ENCODE data around the gene SHISA4.

DNA sequence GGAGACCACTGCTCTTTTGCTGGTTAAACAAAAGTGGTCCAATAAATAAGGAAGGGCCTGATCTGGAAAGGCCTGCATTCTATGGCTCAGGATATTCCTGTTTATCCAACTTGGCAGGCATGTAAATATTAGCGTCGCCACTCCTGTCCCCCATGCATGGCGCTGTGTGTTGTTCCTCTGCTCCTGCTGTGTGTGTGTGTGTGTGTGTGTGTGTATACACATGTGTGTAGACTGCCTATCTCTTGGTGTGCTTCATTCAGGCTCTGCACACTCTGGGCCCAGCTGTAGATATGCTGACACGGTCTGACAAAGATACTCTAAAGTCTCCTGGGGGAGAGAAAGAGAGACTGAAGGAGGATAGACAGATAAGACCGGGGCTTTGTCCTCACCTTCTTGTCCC, 50.9 kb downstream of the SHISA4 start:
- TF ChIP-seq ZNF274 (IDR thresholded peaks at IDR 0.05; ENCODE audit: low read depth, low read length), result no peak
- no peak for TF ChIP-seq YY1 (IDR thresholded peaks at IDR 0.05; ENCODE audit: insufficient read depth, insufficient read length)

Measured in NT2/D1 (cell line).